Astrocyte of the spinal cord (primary cell): ENCODE measurements around the gene MAGEL2.

Experiments used
- DNase-seq: peaks from one replicate; pipeline ENCODE4 v3.0.0; 2011; ENCODE audit warnings: low read depth, low spot score
- H3K4me3 ChIP-seq: 2 replicates; pipeline ENCODE4 v1.5.1; 2011; ENCODE audit warnings: low read depth, mild to moderate bottlenecking, low read length, moderate library complexity
- in situ Hi-C: cut with HindIII; loops from 2 replicates; pipeline ENCODE4 v1.10.0; 2017; ENCODE audit warnings: low sequenced_read_pairs
- TF ChIP-seq, protein P1 (sequence below): IDR thresholded peaks from 2 replicates; pipeline ENCODE4 v1.5.1; 2012; ENCODE audit warnings: low read depth, mild to moderate bottlenecking, low read length, inconsistent platforms

Gene MAGEL2

GRCh38 chr15:23595368-23595767 lies 52.3 kb downstream of the MAGEL2 start:
- TF ChIP-seq, protein P1, sequence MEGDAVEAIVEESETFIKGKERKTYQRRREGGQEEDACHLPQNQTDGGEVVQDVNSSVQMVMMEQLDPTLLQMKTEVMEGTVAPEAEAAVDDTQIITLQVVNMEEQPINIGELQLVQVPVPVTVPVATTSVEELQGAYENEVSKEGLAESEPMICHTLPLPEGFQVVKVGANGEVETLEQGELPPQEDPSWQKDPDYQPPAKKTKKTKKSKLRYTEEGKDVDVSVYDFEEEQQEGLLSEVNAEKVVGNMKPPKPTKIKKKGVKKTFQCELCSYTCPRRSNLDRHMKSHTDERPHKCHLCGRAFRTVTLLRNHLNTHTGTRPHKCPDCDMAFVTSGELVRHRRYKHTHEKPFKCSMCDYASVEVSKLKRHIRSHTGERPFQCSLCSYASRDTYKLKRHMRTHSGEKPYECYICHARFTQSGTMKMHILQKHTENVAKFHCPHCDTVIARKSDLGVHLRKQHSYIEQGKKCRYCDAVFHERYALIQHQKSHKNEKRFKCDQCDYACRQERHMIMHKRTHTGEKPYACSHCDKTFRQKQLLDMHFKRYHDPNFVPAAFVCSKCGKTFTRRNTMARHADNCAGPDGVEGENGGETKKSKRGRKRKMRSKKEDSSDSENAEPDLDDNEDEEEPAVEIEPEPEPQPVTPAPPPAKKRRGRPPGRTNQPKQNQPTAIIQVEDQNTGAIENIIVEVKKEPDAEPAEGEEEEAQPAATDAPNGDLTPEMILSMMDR: no peak
- H3K4me3 ChIP-seq: no peak overlapping the region
- no peak for DNase-seq
- in situ Hi-C loops: no loop called here

- no peak overlapping the region for H3K4me3 ChIP-seq
- in situ Hi-C loops: no loop called here
- DNase-seq: no peak
- TF ChIP-seq, protein P1: no peak
Measured at GRCh38 chr15:23594252-23594770, 53.4 kb downstream of the MAGEL2 start.
